Nasal cavity respiratory epithelium epithelial cell of viscerocranial mucosa (primary cell): Measurements from ENCODE around the gene PFDN1. TPM values are rescaled to one million over a fixed set of nuclear protein-coding genes. Genes with fewer than 3 reads are reported as not detected.

Source experiments
- total RNA-seq: library from RNA; depleted of rRNA; stranded (reverse); fragments of >200 nt; gene quantifications from 2 replicates; pipeline ENCODE4 v1.2.3, GENCODE V29; 2014

Gene PFDN1, protein sequence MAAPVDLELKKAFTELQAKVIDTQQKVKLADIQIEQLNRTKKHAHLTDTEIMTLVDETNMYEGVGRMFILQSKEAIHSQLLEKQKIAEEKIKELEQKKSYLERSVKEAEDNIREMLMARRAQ
- 35.0 and 36.6 TPM in 2 replicates for total RNA-seq

DNA sequence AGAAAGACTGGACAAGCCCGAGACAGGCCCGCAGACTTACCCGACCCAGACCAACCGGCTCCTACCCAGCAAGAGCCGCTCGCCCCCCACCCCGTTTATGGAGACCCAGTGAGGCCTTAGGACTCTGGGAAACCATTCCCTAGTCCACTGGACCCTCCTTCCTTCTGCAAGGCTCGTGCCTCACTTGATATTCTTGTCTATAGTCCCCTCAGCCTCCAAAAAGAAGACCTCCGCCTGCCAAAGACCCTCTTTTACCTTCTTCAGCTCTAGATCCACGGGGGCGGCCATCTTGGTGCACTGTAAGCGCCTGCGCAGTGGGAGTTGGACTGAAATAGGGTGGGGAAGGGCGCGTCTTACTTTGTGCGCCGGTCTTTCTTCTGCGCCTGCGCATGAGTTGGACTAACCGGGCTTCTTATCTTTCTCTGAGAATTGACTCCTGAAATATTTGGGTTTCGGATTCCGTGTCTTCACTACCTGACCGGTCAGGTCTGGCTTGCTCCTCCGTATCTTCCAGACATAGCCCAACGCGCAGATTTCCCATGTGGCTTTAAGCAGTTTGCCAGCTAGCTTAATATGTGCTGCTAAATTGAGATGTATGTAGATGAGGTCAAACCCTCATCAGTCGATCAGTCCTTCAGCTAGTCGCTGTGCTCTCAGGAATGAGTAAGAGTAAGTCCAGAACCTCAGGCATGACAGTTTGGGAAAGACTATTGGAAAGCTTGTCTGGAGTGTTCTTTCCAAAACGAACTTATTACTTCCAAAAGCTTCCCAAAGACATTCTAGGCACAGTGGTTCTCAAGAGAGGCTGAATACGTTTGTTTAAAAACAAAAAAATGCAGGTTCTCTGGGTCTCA, at the start of gene PFDN1:
Gene PFDN1, minus strand, starts transcription at position 316 of the 854 bp plus-strand sequence. Its CDS starts 28 bp downstream, at position 288.

DNA sequence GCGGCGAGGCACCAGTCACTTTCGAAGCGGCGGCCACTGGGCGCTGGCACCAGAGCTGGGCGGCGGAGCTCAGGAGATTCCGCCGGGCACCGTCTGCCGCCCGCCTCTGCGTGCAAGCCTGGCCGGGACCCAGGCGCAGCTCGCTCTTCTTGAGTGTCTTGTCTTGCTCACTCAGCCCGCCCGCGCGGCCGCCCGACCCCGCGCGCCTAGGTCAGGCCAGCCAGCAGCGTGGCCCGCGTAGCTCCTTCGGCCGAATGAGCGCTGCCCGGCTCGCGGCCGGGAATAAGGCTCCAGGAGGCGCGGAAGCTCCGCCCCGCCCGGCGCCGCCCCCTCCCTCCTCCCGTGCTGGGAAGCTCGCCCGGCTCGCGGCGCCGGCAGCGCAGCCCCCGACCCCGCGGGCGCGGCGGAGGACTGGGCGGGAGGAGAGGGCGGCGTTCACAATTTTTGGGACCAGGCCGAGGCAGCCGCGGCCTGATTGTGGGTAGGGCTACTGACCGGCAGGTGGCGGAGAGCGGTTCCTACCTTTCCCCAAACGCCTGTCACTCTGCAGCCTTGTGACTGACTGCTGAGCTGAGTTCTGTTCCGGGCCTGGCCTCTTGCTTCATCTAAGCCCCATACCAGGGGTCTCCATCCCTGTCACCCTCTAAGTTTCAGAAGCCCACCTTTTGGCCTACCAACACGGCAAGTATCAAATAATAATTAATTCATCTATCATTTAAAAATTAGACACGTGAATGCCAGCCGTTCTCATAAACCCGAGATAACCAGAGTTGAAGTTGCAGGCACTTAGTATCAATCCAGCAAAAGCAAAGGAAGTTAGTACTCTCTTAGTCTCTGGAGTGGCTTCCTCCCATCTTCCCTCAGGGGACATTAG, 43.7 kb upstream of the PFDN1 start, which contains the start of gene HBEGF:
Gene HBEGF, minus strand, starts transcription at position 256 of the 874 bp plus-strand sequence. CDS start 275 bp downstream, outside the sequence.

Other genes with a start within 250 kb of the PFDN1 start
- 9.6 and 14.2 TPM in 2 replicates for gene PURA, start 189.0 kb downstream of the PFDN1 start, total RNA-seq
- gene IGIP, start 177.2 kb downstream of the PFDN1 start, total RNA-seq: 5.8 and 7.2 TPM in 2 replicates
- 13.4 and 43.7 TPM in 2 replicates for gene CYSTM1, start 127.9 kb downstream of the PFDN1 start, total RNA-seq
- gene HBEGF, start 43.5 kb upstream of the PFDN1 start, total RNA-seq: 115 and 206 TPM in 2 replicates
- 0.07 and 0.34 TPM in 2 replicates for gene SLC4A9, start 57.1 kb upstream of the PFDN1 start, total RNA-seq
- 107 and 114 TPM in 2 replicates for gene ANKHD1, start 98.7 kb upstream of the PFDN1 start, total RNA-seq
- 3.1 and 3.8 TPM in 2 replicates for gene EIF4EBP3, start 244.6 kb upstream of the PFDN1 start, total RNA-seq